Measurements from ENCODE around the gene ARMC10. TPM values are rescaled to one million over a fixed set of nuclear protein-coding genes. Genes with fewer than 3 reads are reported as not detected.

ARMC10 gene
- total and polyA plus RNA-seq, 9 of the 15 experiments (the other 6 are each of a cell fraction or from before 2014, with no cell fraction given) = 17.0 to 113 (median 72.6) TPM

DNA sequence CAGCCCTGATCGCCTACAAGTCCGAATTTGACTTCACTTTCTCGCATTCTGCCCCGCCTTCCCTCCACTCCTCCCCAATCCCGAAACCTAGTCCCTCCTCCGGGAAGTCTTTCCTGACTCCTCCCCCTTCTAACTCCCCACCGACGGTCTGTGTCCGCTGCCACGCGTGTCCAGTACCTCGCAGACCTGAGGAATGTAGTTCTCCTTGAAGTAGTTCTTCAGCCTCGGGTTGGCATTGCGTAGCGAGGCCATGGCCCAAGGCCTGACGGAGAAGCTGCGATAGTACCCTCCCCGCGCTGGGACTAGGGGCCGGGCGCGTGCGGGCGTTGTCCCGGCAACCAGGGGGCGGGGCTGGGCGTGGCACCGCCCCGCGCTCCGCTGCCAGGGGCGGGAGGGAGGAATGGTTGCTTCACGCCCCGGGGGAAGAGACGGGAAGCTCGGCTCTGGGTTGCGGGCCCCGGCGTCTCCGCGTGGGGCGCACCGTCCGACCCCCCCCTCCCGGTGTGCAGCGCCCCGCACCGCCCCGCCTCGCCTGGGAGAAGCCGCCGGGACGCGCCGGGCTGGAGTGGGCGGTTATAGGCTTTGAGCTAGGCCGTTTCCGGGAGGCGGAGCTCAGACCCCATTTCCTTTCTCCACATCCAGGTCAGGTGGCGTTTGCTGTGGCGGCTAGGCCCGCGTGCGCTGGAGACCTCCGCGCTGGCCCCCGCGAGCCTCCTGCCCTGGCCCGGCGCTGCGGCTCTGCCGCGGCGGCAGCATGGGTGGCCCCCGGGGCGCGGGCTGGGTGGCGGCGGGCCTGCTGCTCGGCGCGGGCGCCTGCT lies at the start of gene ARMC10, which contains the start of gene FBXL13 (continued):
- TF ChIP-seq TCF7L2 (IDR thresholded peaks at IDR 0.05; ENCODE audit: low read depth, low read length) (no peak), PHF8 (IDR thresholded peaks at IDR 0.05; ENCODE audit: borderline replicate concordance, low read length) (peak; percentile 73; the same call in 1 of the 2 replicates), MNT (conservative IDR thresholded peaks at IDR 0.05) (peak; percentile 96 to 98), XRCC5 (IDR thresholded peaks at IDR 0.05; ENCODE audit: low read depth, low read length) (no peak; the same call in none of the 2 replicates), LCOR (CRISPR knock-in tag; IDR thresholded peaks at IDR 0.05) (peak; percentile 94), SETDB1 (IDR thresholded peaks at IDR 0.05; ENCODE audit: low read length) (no peak), JUN (IDR thresholded peaks at IDR 0.05; ENCODE audit: borderline replicate concordance, low read depth, low read length) (0 out of 2 replicates have a peak, but pooled peaks have one; percentile 37), JUN (CRISPR knock-in tag; IDR thresholded peaks at IDR 0.05; ENCODE audit: borderline replicate concordance) (no peak), ZNF507 (tag; conservative IDR thresholded peaks at IDR 0.05) (no peak), MAZ (CRISPR knock-in tag; conservative IDR thresholded peaks at IDR 0.05 in 1 of 2, IDR thresholded peaks at IDR 0.05 in 1 of 2) (peak; percentile 94), ZNF583 (CRISPR knock-in tag; IDR thresholded peaks at IDR 0.05) (no peak), ZNF696 (CRISPR knock-in tag; conservative IDR thresholded peaks at IDR 0.05) (no peak), ZNF717 (CRISPR knock-in tag; IDR thresholded peaks at IDR 0.05) (no peak), BMI1 (IDR thresholded peaks at IDR 0.05; ENCODE audit: low read length) (peak; percentile 97), ZBTB8A (IDR thresholded peaks at IDR 0.05; ENCODE audit: partially characterized antibody) (no peak), XRCC4 (IDR thresholded peaks at IDR 0.05; ENCODE audit: extremely low read depth, insufficient read depth, insufficient read length) (no peak), FOXJ2 (tag; IDR thresholded peaks at IDR 0.05) (peak; percentile 87), FOXA3 (CRISPR knock-in tag; conservative IDR thresholded peaks at IDR 0.05 in 1 of 2, IDR thresholded peaks at IDR 0.05 in 1 of 2) (no peak), PREB (CRISPR knock-in tag; IDR thresholded peaks at IDR 0.05) (peak; percentile 68; the same call in 1 of the 2 replicates)
- TF ChIP-seq, protein P1, sequence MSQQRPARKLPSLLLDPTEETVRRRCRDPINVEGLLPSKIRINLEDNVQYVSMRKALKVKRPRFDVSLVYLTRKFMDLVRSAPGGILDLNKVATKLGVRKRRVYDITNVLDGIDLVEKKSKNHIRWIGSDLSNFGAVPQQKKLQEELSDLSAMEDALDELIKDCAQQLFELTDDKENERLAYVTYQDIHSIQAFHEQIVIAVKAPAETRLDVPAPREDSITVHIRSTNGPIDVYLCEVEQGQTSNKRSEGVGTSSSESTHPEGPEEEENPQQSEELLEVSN (IDR thresholded peaks at IDR 0.05; ENCODE audit: borderline replicate concordance in 1 of 2, extremely low read depth in 1 of 2, insufficient read depth in 1 of 2, insufficient read length in 1 of 2, low read depth in 1 of 2, low read length in 1 of 2, poor library complexity in 1 of 2, severe bottlenecking in 1 of 2) = peak; percentile 67 to 78
- TF ChIP-seq, protein P2, sequence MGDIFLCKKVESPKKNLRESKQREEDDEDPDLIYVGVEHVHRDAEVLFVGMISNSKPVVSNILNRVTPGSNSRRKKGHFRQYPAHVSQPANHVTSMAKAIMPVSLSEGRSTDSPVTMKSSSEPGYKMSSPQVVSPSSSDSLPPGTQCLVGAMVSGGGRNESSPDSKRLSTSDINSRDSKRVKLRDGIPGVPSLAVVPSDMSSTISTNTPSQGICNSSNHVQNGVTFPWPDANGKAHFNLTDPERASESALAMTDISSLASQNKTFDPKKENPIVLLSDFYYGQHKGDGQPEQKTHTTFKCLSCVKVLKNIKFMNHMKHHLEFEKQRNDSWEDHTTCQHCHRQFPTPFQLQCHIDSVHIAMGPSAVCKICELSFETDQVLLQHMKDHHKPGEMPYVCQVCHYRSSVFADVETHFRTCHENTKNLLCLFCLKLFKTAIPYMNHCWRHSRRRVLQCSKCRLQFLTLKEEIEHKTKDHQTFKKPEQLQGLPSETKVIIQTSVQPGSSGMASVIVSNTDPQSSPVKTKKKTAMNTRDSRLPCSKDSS (IDR thresholded peaks at IDR 0.05; ENCODE audit: low read depth, partially characterized antibody) = no peak

All from K562 (cell line).